AG10803 (cell line): ENCODE results near the gene MACROH2A1.

ENCODE experiments used
- DNase-seq: peaks from one replicate; pipeline ENCODE4 v3.0.0; 2010; ENCODE audit warnings: low read depth
- H3K4me3 ChIP-seq: 2 replicates; pipeline ENCODE4 v1.5.1; 2011; ENCODE audit warnings: mild to moderate bottlenecking, low read length, control low read depth
- TF ChIP-seq, protein P1 (sequence below): conservative IDR thresholded peaks from 2 replicates; pipeline ENCODE4 v1.5.1; 2011; ENCODE audit warnings: mild to moderate bottlenecking, low read length, control low read depth, inconsistent platforms

The MACROH2A1 gene

GRCh38 chr5:135307143-135307903, 91.7 kb downstream of the MACROH2A1 start:
- H3K4me3 ChIP-seq, result no peak overlapping the region
- DNase-seq, result no peak
- TF ChIP-seq, protein P1, sequence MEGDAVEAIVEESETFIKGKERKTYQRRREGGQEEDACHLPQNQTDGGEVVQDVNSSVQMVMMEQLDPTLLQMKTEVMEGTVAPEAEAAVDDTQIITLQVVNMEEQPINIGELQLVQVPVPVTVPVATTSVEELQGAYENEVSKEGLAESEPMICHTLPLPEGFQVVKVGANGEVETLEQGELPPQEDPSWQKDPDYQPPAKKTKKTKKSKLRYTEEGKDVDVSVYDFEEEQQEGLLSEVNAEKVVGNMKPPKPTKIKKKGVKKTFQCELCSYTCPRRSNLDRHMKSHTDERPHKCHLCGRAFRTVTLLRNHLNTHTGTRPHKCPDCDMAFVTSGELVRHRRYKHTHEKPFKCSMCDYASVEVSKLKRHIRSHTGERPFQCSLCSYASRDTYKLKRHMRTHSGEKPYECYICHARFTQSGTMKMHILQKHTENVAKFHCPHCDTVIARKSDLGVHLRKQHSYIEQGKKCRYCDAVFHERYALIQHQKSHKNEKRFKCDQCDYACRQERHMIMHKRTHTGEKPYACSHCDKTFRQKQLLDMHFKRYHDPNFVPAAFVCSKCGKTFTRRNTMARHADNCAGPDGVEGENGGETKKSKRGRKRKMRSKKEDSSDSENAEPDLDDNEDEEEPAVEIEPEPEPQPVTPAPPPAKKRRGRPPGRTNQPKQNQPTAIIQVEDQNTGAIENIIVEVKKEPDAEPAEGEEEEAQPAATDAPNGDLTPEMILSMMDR, result no peak

DNA sequence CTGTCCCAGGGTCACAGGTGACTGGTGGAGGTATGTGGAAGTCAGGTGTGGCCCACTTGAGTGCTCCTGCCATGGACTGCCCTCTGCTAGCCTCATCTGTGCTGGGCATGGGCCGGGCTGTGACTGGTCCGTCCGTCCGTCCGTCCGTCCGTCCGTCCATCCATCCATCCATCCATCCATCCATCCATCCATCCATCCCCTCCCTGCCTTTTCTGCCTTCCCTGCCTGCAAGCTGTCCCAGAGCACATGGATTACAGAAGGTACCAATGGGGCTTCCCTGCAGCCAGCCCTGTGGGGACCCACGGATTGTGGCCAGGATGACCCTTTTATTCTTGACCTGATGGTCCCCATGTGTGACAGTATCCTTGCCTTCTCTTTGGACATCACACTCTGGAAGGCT, 92.5 kb downstream of the MACROH2A1 start:
- TF ChIP-seq, protein P1, result no peak
- DNase-seq, result no peak
- no peak overlapping the region for H3K4me3 ChIP-seq

- no peak overlapping the region for H3K4me3 ChIP-seq
- DNase-seq, result no peak
- TF ChIP-seq, protein P1, result no peak
These were observed 94.4 kb downstream of the MACROH2A1 start for GRCh38 chr5:135304352-135305221.

- DNase-seq, result no peak
- TF ChIP-seq, protein P1, result no peak
- no peak overlapping the region for H3K4me3 ChIP-seq
These were observed 95.4 kb downstream of the MACROH2A1 start for GRCh38 chr5:135303582-135304173.

DNA sequence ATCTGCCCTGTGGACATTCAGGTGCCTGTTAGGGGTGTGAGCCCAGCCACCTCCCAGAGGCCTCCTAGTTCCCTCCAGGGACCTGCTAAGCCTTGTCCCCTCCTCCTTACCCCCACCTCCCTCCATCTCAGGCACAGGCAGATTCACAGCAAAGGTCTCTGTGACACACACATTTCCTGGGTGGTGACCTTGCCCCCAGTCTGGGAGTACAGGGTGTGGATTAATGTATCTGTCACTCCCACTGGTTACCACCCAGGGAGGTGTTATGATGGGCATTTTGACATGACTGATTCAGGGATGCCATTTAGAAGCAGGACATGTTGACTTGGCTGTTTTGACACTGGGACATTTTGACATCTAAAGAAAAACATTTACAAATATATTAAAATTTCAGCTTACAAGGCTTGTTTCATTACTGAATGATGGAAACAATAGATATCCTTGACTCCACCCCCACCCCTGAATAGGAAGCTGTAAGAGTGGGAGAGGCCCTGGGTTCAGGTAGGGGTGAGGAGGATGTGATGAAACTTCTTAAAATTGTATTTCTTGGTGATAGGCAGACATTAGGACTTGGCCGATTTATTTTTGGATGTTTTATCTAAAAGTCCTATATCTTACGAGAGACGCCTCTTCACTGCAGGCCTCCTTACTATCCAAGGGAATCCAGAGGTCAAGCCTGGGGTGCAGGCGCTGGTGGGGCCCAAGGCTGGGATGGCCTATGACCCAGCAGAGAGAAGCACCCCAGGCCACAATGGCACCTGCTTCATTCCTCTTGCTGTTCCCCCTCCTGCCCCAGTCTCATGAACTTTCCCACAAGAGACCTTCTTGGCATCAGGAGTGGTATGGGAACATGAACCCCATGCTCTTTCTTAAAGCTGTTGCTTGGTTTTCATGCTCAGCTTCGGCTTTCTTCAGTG, 101.9 kb downstream of the MACROH2A1 start:
- TF ChIP-seq, protein P1, result no peak
- no peak for DNase-seq
- no peak overlapping the region for H3K4me3 ChIP-seq

DNA sequence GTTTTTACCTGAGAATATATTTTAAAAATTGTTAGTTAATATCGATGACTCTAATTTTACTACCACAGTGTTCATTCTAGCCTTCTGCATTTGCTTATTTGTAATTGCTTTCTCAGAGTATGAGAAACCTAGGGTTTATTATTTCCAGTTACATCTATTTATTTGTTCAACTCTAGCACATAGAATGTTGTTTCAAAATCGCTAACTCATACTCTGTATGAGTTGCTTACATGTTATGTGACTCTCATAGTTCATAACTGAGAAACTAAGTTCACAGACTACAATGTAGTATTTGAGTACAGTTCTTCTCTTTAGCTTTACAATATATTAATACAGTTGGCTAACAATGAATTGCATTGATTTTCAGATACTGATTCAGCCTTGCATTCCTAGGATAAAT, 103.2 kb downstream of the MACROH2A1 start:
- no peak for DNase-seq
- TF ChIP-seq, protein P1, result no peak
- H3K4me3 ChIP-seq, result no peak overlapping the region
